ENCODE data around the gene JAML. TPM values are rescaled to one million over a fixed set of nuclear protein-coding genes. Genes with fewer than 3 reads are reported as not detected.
"Not testable (repeated sequence)": the region's sequence is repeated elsewhere in the genome, so short reads cannot be mapped to it uniquely, and the experiment has no call there.

Gene JAML
- total RNA-seq, 1 donor from 2014 or later, result 0.09 TPM

- TF ChIP-seq EZH2 (IDR thresholded peaks at IDR 0.05) (no peak), CTCF (IDR thresholded peaks at IDR 0.05) (peak; percentile 86)
- Histone ChIP-seq H3K36me3 (no peaks in the 10 kb centered on the region), H3K4me2 (peak overlapping the region; percentile 57), H3K79me2 (ENCODE audit: low read depth) (no peaks in the 10 kb centered on the region), H3K9ac (no peak overlapping the region), H4K20me1 (ENCODE audit: low read depth) (no peaks in the 10 kb centered on the region), H3K9me3 (ENCODE audit: low read depth) (no peaks in the 10 kb centered on the region), H3F3A (ENCODE audit: low read depth) (no peaks in the 10 kb centered on the region), H3K4me3 (no peak overlapping the region), H3K4me1 (peaks cover 5% of the 10 kb centered on the region), H3K27me3 (no peaks in the 10 kb centered on the region), H3K27ac (no peak overlapping the region), H2AFZ (replicated peaks) (peak overlapping the region; percentile 96)
- Mint-ChIP-seq H3K36me3 (no peaks in the 10 kb centered on the region), H3K27ac (no peak overlapping the region), H3K9me3 (no peaks in the 10 kb centered on the region), H3K4me1 (peaks cover 2% of the 10 kb centered on the region), H3K4me3 (no peak overlapping the region), H3K27me3 (ENCODE audit: insufficient read depth, low read depth) (peaks cover 6% of the 10 kb centered on the region)
- peak; percentile 82 for DNase-seq (ENCODE audit: low spot score)
Observed at GRCh38 chr11:118198370-118198769, 26.4 kb downstream of the JAML start.

DNA sequence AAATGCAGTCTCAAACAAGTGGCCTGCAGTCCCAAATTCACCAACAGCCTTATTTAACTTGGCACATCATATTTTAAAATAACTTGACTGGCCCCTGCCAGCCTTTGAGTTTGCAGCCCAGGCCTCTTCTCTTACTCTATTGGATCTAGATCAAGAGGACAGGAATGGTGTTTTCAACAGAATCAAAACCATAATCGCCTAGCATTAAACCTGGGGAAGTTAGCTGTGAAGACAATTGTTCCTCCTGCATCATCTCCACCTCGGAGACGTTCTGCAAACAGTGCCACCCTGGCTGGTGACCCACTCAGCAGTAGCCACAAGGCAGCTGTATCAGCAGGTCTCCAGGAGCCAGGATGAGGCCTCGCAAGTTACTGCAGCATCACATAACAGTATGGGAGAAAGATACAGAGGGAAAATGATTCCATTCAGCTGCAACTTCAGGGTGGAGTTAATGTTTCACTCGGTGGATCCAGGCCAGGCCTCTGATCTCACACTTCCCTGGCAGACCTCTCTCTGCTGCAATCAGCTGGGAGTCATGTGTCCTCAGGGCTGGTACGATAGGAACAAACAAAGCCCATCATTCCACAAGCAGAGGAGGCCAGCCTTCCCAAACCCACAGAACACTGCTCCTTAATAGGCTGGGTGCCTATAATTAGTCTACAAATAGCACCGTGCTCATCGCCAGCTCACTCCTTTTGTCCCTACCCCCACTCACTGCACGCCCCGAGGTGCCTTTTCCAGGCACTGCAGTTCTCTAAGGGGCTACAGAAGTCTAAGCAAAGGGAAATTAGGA, 29.8 kb downstream of the JAML start:
- no peak overlapping the region for H3K4me3 Mint-ChIP-seq
- no peak for DNase-seq (ENCODE audit: low spot score)
- H3K27ac ChIP-seq, result no peak overlapping the region
- no peaks in the 10 kb centered on the region for H3F3A ChIP-seq (ENCODE audit: low read depth)
- H3K4me3 ChIP-seq, result no peak overlapping the region
- H3K27me3 Mint-ChIP-seq (ENCODE audit: insufficient read depth, low read depth), result peaks cover 4% of the 10 kb centered on the region
- peak overlapping the region; percentile 83 for H3K27ac Mint-ChIP-seq
- H3K9me3 ChIP-seq (ENCODE audit: low read depth), result no peaks in the 10 kb centered on the region
- no peaks in the 10 kb centered on the region for H4K20me1 ChIP-seq (ENCODE audit: low read depth)
- H3K27me3 ChIP-seq, result no peaks in the 10 kb centered on the region
- peaks cover 2% of the 10 kb centered on the region for H3K4me1 Mint-ChIP-seq
- no peaks in the 10 kb centered on the region for H3K36me3 ChIP-seq
- peaks cover 10% of the 10 kb centered on the region for H3K9me3 Mint-ChIP-seq
- peaks cover 3% of the 10 kb centered on the region for H3K36me3 Mint-ChIP-seq
- no peak for TF ChIP-seq EZH2phosphoT487 (IDR thresholded peaks at IDR 0.05)
- H3K4me2 ChIP-seq, result no peak overlapping the region
- no peak overlapping the region for H3K9ac ChIP-seq
- no peaks in the 10 kb centered on the region for H3K79me2 ChIP-seq (ENCODE audit: low read depth)
- H2AFZ ChIP-seq (replicated peaks), result peak overlapping the region; percentile 76
- H3K4me1 ChIP-seq, result peaks cover 5% of the 10 kb centered on the region

GRCh38 chr11:118193910-118194566, 30.8 kb downstream of the JAML start:
- H3K9me3 ChIP-seq (ENCODE audit: low read depth), result no peaks in the 10 kb centered on the region
- no peak overlapping the region for H3K4me2 ChIP-seq
- no peaks in the 10 kb centered on the region for H3K79me2 ChIP-seq (ENCODE audit: low read depth)
- H3F3A ChIP-seq (ENCODE audit: low read depth), result no peaks in the 10 kb centered on the region
- no peaks in the 10 kb centered on the region for H4K20me1 ChIP-seq (ENCODE audit: low read depth)
- H3K4me1 ChIP-seq, result peaks cover 5% of the 10 kb centered on the region
- no peaks in the 10 kb centered on the region for H3K36me3 ChIP-seq
- no peak overlapping the region for H3K4me3 ChIP-seq
- Mint-ChIP-seq H3K9me3 (peaks cover 12% of the 10 kb centered on the region), H3K27ac (no peak overlapping the region), H3K4me3 (no peak overlapping the region), H3K4me1 (peaks cover 2% of the 10 kb centered on the region), H3K36me3 (peaks cover 3% of the 10 kb centered on the region), H3K27me3 (ENCODE audit: insufficient read depth, low read depth) (peaks cover 4% of the 10 kb centered on the region)
- no peak overlapping the region for H3K27ac ChIP-seq
- TF ChIP-seq CTCF (IDR thresholded peaks at IDR 0.05), result no peak
- TF ChIP-seq EZH2phosphoT487 (IDR thresholded peaks at IDR 0.05), result no peak
- no peak for TF ChIP-seq EZH2 (IDR thresholded peaks at IDR 0.05)
- H2AFZ ChIP-seq (replicated peaks), result no peak overlapping the region
- no peak overlapping the region for H3K9ac ChIP-seq
- no peak for DNase-seq (ENCODE audit: low spot score)
- no peaks in the 10 kb centered on the region for H3K27me3 ChIP-seq

- not testable (repeated sequence) for H3F3A ChIP-seq (ENCODE audit: low read depth); H3K9me3 ChIP-seq (ENCODE audit: low read depth); DNase-seq (ENCODE audit: low spot score); H3K36me3 ChIP-seq; H4K20me1 ChIP-seq (ENCODE audit: low read depth); H3K4me1 ChIP-seq; H3K4me3 ChIP-seq; H3K4me3 Mint-ChIP-seq; H2AFZ ChIP-seq (replicated peaks); H3K36me3 Mint-ChIP-seq; H3K4me2 ChIP-seq; H3K27ac Mint-ChIP-seq; H3K9ac ChIP-seq; H3K4me1 Mint-ChIP-seq; H3K27ac ChIP-seq; H3K27me3 ChIP-seq; H3K79me2 ChIP-seq (ENCODE audit: low read depth); H3K27me3 Mint-ChIP-seq (ENCODE audit: insufficient read depth, low read depth)
- peaks cover 12% of the 10 kb centered on the region for H3K9me3 Mint-ChIP-seq
Observed at GRCh38 chr11:118192817-118193216, 32.0 kb downstream of the JAML start.

DNA sequence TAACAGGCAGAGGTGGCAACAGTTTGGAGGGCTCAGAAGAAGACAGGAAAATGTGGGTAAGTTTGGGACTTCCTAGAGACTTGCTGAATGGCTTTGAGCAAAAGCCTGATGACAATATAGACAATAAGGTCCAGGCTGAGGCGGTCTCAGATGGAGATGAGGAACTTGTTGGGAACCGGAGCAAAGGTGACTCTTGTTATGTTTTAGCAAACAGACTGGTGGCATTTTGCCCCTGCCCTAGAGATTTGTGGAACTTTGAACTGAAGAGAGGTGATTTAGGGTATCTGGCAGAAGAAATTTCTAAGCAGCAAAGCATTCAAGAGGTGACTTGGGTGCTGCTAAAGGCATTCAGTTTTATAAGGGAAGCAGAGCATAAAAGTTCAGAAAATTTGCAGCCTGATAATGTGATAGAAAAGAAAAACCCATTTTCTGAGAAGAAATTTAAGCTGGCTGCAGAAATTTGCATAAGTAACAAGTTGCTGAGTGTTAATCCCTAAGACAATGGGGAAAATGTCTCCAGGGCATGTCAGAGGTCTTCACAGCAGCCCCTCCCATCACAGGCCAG, 33.8 kb downstream of the JAML start:
- not testable (repeated sequence) for H3K4me1 ChIP-seq; H3K27me3 Mint-ChIP-seq (ENCODE audit: insufficient read depth, low read depth); H3F3A ChIP-seq (ENCODE audit: low read depth); H3K36me3 ChIP-seq; H4K20me1 ChIP-seq (ENCODE audit: low read depth); H3K79me2 ChIP-seq (ENCODE audit: low read depth); H3K9me3 ChIP-seq (ENCODE audit: low read depth); H3K36me3 Mint-ChIP-seq; H3K27ac ChIP-seq; H3K27ac Mint-ChIP-seq; H3K4me3 ChIP-seq; H3K4me2 ChIP-seq; H3K27me3 ChIP-seq; H2AFZ ChIP-seq (replicated peaks); H3K9ac ChIP-seq; H3K4me1 Mint-ChIP-seq; H3K4me3 Mint-ChIP-seq; DNase-seq (ENCODE audit: low spot score)
- H3K9me3 Mint-ChIP-seq, result peaks cover 12% of the 10 kb centered on the region
